ENCODE measurements around the gene SLC35D2. TPM values are rescaled to one million over a fixed set of nuclear protein-coding genes. Genes with fewer than 3 reads are reported as not detected.
"Not testable (repeated sequence)": the region's sequence is repeated elsewhere in the genome, so short reads cannot be mapped to it uniquely, and the experiment has no call there.

The SLC35D2 gene
- total and polyA plus RNA-seq, 10 donors = 9.8 to 20.9 (median 13.5) TPM

- TF ChIP-seq POLR2A (IDR thresholded peaks at IDR 0.05) (no peak), POLR2AphosphoS5 (IDR thresholded peaks at IDR 0.05) (no peak), CTCF (IDR thresholded peaks at IDR 0.05 in 8 of 11, conservative IDR thresholded peaks at IDR 0.05 in 3 of 11) (no peak)
- intact Hi-C loops (cut with DNase I; ENCODE audit: low total_unique reads) = no loop called here
- WGBS, 5 donors = 87 to 98% (median 95%) methylated on average over 4 of the region's 4 CpGs
Observed at GRCh38 chr9:96381125-96381524, 2.4 kb downstream of the SLC35D2 start.

GRCh38 chr9:96379461-96379860 lies 4.0 kb downstream of the SLC35D2 start:
- Histone ChIP-seq H3K4me3 (no peak overlapping the region), H3K4me1 (peaks cover 0 to 27% (median 13%) of the 10 kb centered on the region in 6 donors), H3K27me3 (replicated peaks in 1 of 7) (no peaks in the 10 kb centered on the region), H3K9me3 (no peaks in the 10 kb centered on the region), H3K36me3 (no peaks in the 10 kb centered on the region), H3K27ac (no peak overlapping the region)
- DNase-seq = no peak
- TF ChIP-seq POLR2A (IDR thresholded peaks at IDR 0.05) (no peak), CTCF (IDR thresholded peaks at IDR 0.05 in 8 of 11, conservative IDR thresholded peaks at IDR 0.05 in 3 of 11) (no peak), POLR2AphosphoS5 (IDR thresholded peaks at IDR 0.05) (no peak)
- intact Hi-C loops (cut with DNase I; ENCODE audit: low total_unique reads) = no loop called here
- WGBS, 5 donors = 92 to 99% (median 97%) methylated on average over 2 of the region's 2 CpGs

More at GRCh38 chr9:96381125-96381524, 2.4 kb downstream of the SLC35D2 start:
- no peaks in the 10 kb centered on the region for H3K27me3 ChIP-seq (replicated peaks in 1 of 7)
- H3K36me3 ChIP-seq = no peaks in the 10 kb centered on the region
- H3K4me3 ChIP-seq = no peak overlapping the region
- no peaks in the 10 kb centered on the region for H3K9me3 ChIP-seq
- DNase-seq = no peak
- H3K4me1 ChIP-seq = peaks cover 0 to 27% (median 13%) of the 10 kb centered on the region in 6 donors
- H3K27ac ChIP-seq = no peak overlapping the region

GRCh38 chr9:96378187-96378586 lies 5.3 kb downstream of the SLC35D2 start:
- DNase-seq = no peak
- no peaks in the 10 kb centered on the region for H3K36me3 ChIP-seq
- peaks cover 0 to 20% (median 13%) of the 10 kb centered on the region in 6 donors for H3K4me1 ChIP-seq
- TF ChIP-seq POLR2A (IDR thresholded peaks at IDR 0.05) (no peak), POLR2AphosphoS5 (IDR thresholded peaks at IDR 0.05) (no peak), CTCF (IDR thresholded peaks at IDR 0.05 in 8 of 11, conservative IDR thresholded peaks at IDR 0.05 in 3 of 11) (no peak)
- WGBS, 5 donors = 86 to 97% (median 93%) methylated on average over 3 of the region's 3 CpGs
- intact Hi-C loops (cut with DNase I; ENCODE audit: low total_unique reads) = no loop called here
- H3K9me3 ChIP-seq = no peaks in the 10 kb centered on the region
- H3K27me3 ChIP-seq (replicated peaks in 1 of 7) = no peaks in the 10 kb centered on the region
- H3K4me3 ChIP-seq = no peak overlapping the region
- no peak overlapping the region for H3K27ac ChIP-seq

GRCh38 chr9:96376891-96377874 lies 6.3 kb downstream of the SLC35D2 start:
- H3K4me3 ChIP-seq = no peak overlapping the region
- no peak overlapping the region for H3K27ac ChIP-seq
- no peaks in the 10 kb centered on the region for H3K9me3 ChIP-seq
- intact Hi-C loops (cut with DNase I; ENCODE audit: low total_unique reads) = no loop called here
- WGBS, 5 donors = 90 to 95% (median 92%) methylated on average over 13 of the region's 13 CpGs
- TF ChIP-seq POLR2AphosphoS5 (IDR thresholded peaks at IDR 0.05) (no peak), CTCF (IDR thresholded peaks at IDR 0.05 in 8 of 11, conservative IDR thresholded peaks at IDR 0.05 in 3 of 11) (no peak), POLR2A (IDR thresholded peaks at IDR 0.05) (no peak)
- no peaks in the 10 kb centered on the region for H3K27me3 ChIP-seq (replicated peaks in 1 of 7)
- H3K36me3 ChIP-seq = no peaks in the 10 kb centered on the region
- no peak for DNase-seq
- H3K4me1 ChIP-seq = peaks cover 0 to 10% (median 6%) of the 10 kb centered on the region in 6 donors

GRCh38 chr9:96375507-96375906 lies 8.0 kb downstream of the SLC35D2 start:
- H3K4me3 ChIP-seq; H3K36me3 ChIP-seq; H3K4me1 ChIP-seq; intact Hi-C loops (cut with DNase I; ENCODE audit: low total_unique reads); H3K9me3 ChIP-seq; H3K27me3 ChIP-seq (replicated peaks in 1 of 7); DNase-seq; H3K27ac ChIP-seq: not testable (repeated sequence)
- 85 to 96% (median 90%) methylated on average over 6 of the region's 6 CpGs for WGBS, 5 donors

All from spleen (tissue), 11 donors.